Gastrocnemius medialis (tissue), 4 donors: ENCODE measurements around the gene VAC14. TPM values are rescaled to one million over a fixed set of nuclear protein-coding genes. Genes with fewer than 3 reads are reported as not detected.

Experiments
- ATAC-seq, 2 donors: fragments of 150-250 bp; one replicate each; pipeline ENCODE4 v1.9.1; 2016
- DNase-seq, 2 donors: peaks; one replicate each; pipeline ENCODE4 v3.0.0-alpha.2; 2019
- H3K27ac ChIP-seq, 4 donors: fragments of 200-600 bp; sonication (generic); 1 replicate in 1 of 4; 2 replicates in 3 of 4; pipeline ENCODE4 v1.5.1; 2016 to 2018; ENCODE audit warnings: mild to moderate bottlenecking in 2 of 4, moderate library complexity in 1 of 4
- H3K27me3 ChIP-seq, 3 donors: fragments of 200-600 bp; sonication (generic) in 2 of 3; 1 replicate in 1 of 3; 2 replicates in 2 of 3; pipeline versions ENCODE4 v1.5.1 to v1.6.0; 2016 to 2019; ENCODE audit warnings: mild to moderate bottlenecking in 1 of 3, moderate library complexity in 1 of 3
- H3K36me3 ChIP-seq, 2 donors: fragments of 200-600 bp; sonication (generic) in 1 of 2; one replicate each; pipeline ENCODE4 v1.5.1; 2017 to 2018
- H3K4me1 ChIP-seq, 2 donors: fragments of 200-600 bp; sonication (generic) in 1 of 2; one replicate each; pipeline ENCODE4 v1.5.1; 2016 to 2017; ENCODE audit warnings: mild to moderate bottlenecking in 2 of 2
- H3K4me3 ChIP-seq, 4 donors: fragments of 200-600 bp; sonication (generic) in 3 of 4; 1 replicate in 1 of 4; 2 replicates in 3 of 4; pipeline ENCODE4 v1.5.1; 2016 to 2019; ENCODE audit warnings: mild to moderate bottlenecking in 2 of 4
- H3K9me3 ChIP-seq, 3 donors: fragments of 200-600 bp; sonication (generic) in 2 of 3; 1 replicate in 1 of 3; 2 replicates in 2 of 3; pipeline ENCODE4 v1.5.1; 2016 to 2019
- CTCF ChIP-seq, 5 experiments: fragments of 450-650 bp in 3 of 5; fragments of 200-600 bp in 2 of 5; sonication (generic) in 2 of 5; IDR thresholded peaks in 4 of 5; conservative IDR thresholded peaks in 1 of 5; 1 replicate in 4 of 5; 2 replicates in 1 of 5; pipeline ENCODE4 v1.5.1; 2016 to 2019; ENCODE audit warnings: antibody characterized with exemption in 5 of 5, mild to moderate bottlenecking in 3 of 5, moderate library complexity in 3 of 5
- POLR2A ChIP-seq, 2 donors: fragments of 450-650 bp; IDR thresholded peaks; one replicate each; pipeline ENCODE4 v1.6.1; 2017; ENCODE audit warnings: antibody characterized with exemption in 2 of 2, mild to moderate bottlenecking in 2 of 2, moderate library complexity in 2 of 2
- in situ Hi-C, 4 donors: fragments of 200-750 bp; cut with MboI; loops; one replicate each; pipeline versions ENCODE4 v1.15.0 to v1.8.0; 2017; ENCODE audit warnings: low sequenced_read_pairs in 4 of 4
- intact Hi-C: fragments of 100-400 bp; cut with DNase I; formaldehyde crosslinking; loops from one replicate; pipeline ENCODE4 v1.15.1; 2023; ENCODE audit warnings: low total_unique reads
- total RNA-seq, 4 donors: library from RNA; depleted of rRNA; stranded (reverse); fragments of >200 nt; gene quantifications; one replicate each; pipeline versions ENCODE4 v1.1.0 to v1.2.3, GENCODE V29; 2016

VAC14 gene
- total RNA-seq, 4 donors from 2014 or later: 19.8 to 30.9 (median 27.0) TPM

- intact Hi-C loops: no loop called here
- Histone ChIP-seq H3K9me3 (no peaks in the 10 kb centered on the region), H3K27ac (no peak overlapping the region), H3K27me3 (no peaks in the 10 kb centered on the region), H3K4me1 (peaks cover 41 to 55% of the 10 kb centered on the region in 2 donors), H3K4me3 (no peak overlapping the region), H3K36me3 (no peaks in the 10 kb centered on the region)
- TF ChIP-seq POLR2A (IDR thresholded peaks at IDR 0.05): no peak
- no peak for TF ChIP-seq CTCF (IDR thresholded peaks at IDR 0.05 in 4 of 5, conservative IDR thresholded peaks at IDR 0.05 in 1 of 5)
- DNase-seq (no peak), ATAC-seq (no peak)
- in situ Hi-C loops: no loop called here
These were observed 88.0 kb downstream of the VAC14 start for GRCh38 chr16:70712942-70713341.

- Histone ChIP-seq H3K9me3 (no peaks in the 10 kb centered on the region), H3K4me3 (no peak overlapping the region), H3K27ac (no peak overlapping the region), H3K4me1 (peaks cover 41 to 55% of the 10 kb centered on the region in 2 donors), H3K36me3 (no peaks in the 10 kb centered on the region), H3K27me3 (no peaks in the 10 kb centered on the region)
- in situ Hi-C loops (no loop called here), intact Hi-C loops (no loop called here)
- DNase-seq (no peak), ATAC-seq (no peak)
- no peak for TF ChIP-seq POLR2A (IDR thresholded peaks at IDR 0.05)
These were observed 88.6 kb downstream of the VAC14 start for GRCh38 chr16:70712359-70712758.

GRCh38 chr16:70711211-70712031 is 89.5 kb downstream of the VAC14 start:
- H3K4me1 ChIP-seq: peaks cover 36 to 52% of the 10 kb centered on the region in 2 donors
- no peak for ATAC-seq
- in situ Hi-C loops (no loop called here), intact Hi-C loops (no loop called here)
- TF ChIP-seq CTCF (IDR thresholded peaks at IDR 0.05 in 4 of 5, conservative IDR thresholded peaks at IDR 0.05 in 1 of 5) (no peak), POLR2A (IDR thresholded peaks at IDR 0.05) (no peak)
- no peaks in the 10 kb centered on the region for H3K27me3 ChIP-seq
- no peaks in the 10 kb centered on the region for H3K36me3 ChIP-seq
- no peaks in the 10 kb centered on the region for H3K9me3 ChIP-seq
- DNase-seq: no peak
- H3K4me3 ChIP-seq: no peak overlapping the region
- peak overlapping the region in 1 of 4 donors; percentile 8 for H3K27ac ChIP-seq

- DNase-seq (no peak), ATAC-seq (no peak)
- Histone ChIP-seq H3K36me3 (no peaks in the 10 kb centered on the region), H3K4me3 (no peak overlapping the region), H3K9me3 (no peaks in the 10 kb centered on the region), H3K4me1 (peaks cover 28 to 44% of the 10 kb centered on the region in 2 donors), H3K27ac (no peak overlapping the region), H3K27me3 (no peaks in the 10 kb centered on the region)
- intact Hi-C loops (no loop called here), in situ Hi-C loops (no loop called here)
- no peak for TF ChIP-seq CTCF (IDR thresholded peaks at IDR 0.05 in 4 of 5, conservative IDR thresholded peaks at IDR 0.05 in 1 of 5)
- no peak for TF ChIP-seq POLR2A (IDR thresholded peaks at IDR 0.05)
These were observed 90.3 kb downstream of the VAC14 start for GRCh38 chr16:70710422-70711210.

GRCh38 chr16:70709942-70710341 is 91.0 kb downstream of the VAC14 start:
- Histone ChIP-seq H3K27ac (no peak overlapping the region), H3K4me3 (no peak overlapping the region), H3K4me1 (peaks cover 22 to 39% of the 10 kb centered on the region in 2 donors), H3K36me3 (no peaks in the 10 kb centered on the region), H3K27me3 (no peaks in the 10 kb centered on the region), H3K9me3 (no peaks in the 10 kb centered on the region)
- TF ChIP-seq CTCF (IDR thresholded peaks at IDR 0.05 in 4 of 5, conservative IDR thresholded peaks at IDR 0.05 in 1 of 5) (no peak), POLR2A (IDR thresholded peaks at IDR 0.05) (no peak)
- no peak for DNase-seq
- no peak for ATAC-seq
- intact Hi-C loops: no loop called here
- in situ Hi-C loops: no loop called here
